Neural progenitor cell (in vitro differentiated cells): Measurements from ENCODE around the gene SMYD3. TPM values are rescaled to one million over a fixed set of nuclear protein-coding genes. Genes with fewer than 3 reads are reported as not detected.

Experiments used
- DNase-seq: peaks from one replicate; pipeline ENCODE4 v3.0.0-alpha.2; 2016; ENCODE audit warnings: low spot score
- H2AFZ ChIP-seq: fragments of 200-600 bp; sonication (generic); replicated peaks from 2 replicates; pipeline ENCODE4 v1.6.1; 2016; ENCODE audit warnings: antibody characterized with exemption
- H3F3A ChIP-seq: fragments of 200-600 bp; sonication (generic); 2 replicates; pipeline ENCODE4 v1.6.1; 2016; ENCODE audit warnings: antibody characterized with exemption, low read depth
- H3K27ac ChIP-seq: fragments of 200-600 bp; sonication (generic); 2 replicates; pipeline ENCODE4 v1.5.1; 2016; ENCODE audit warnings: mild to moderate bottlenecking
- H3K27me3 ChIP-seq: fragments of 200-600 bp; sonication (generic); 2 replicates; pipeline ENCODE4 v1.6.1; 2016; ENCODE audit warnings: mild to moderate bottlenecking, moderate library complexity
- H3K36me3 ChIP-seq: fragments of 200-600 bp; sonication (generic); 2 replicates; pipeline ENCODE4 v1.5.1; 2016
- H3K4me1 ChIP-seq: fragments of 200-600 bp; sonication (generic); 2 replicates; pipeline ENCODE4 v1.6.1; 2016; ENCODE audit warnings: mixed run types
- H3K4me2 ChIP-seq: fragments of 200-600 bp; sonication (generic); 2 replicates; pipeline ENCODE4 v1.6.1; 2016
- H3K4me3 ChIP-seq: fragments of 200-600 bp; sonication (generic); 2 replicates; pipeline ENCODE4 v1.5.1; 2016
- H3K79me2 ChIP-seq: fragments of 200-600 bp; sonication (generic); 2 replicates; pipeline ENCODE4 v1.6.1; 2016; ENCODE audit warnings: low read depth
- H3K9ac ChIP-seq: fragments of 200-600 bp; sonication (generic); 2 replicates; pipeline ENCODE4 v1.6.1; 2016
- H3K9me3 ChIP-seq: fragments of 200-600 bp; sonication (generic); 2 replicates; pipeline ENCODE4 v1.5.1; 2016; ENCODE audit warnings: low read depth
- H4K20me1 ChIP-seq: fragments of 200-600 bp; sonication (generic); 2 replicates; pipeline ENCODE4 v1.6.1; 2016; ENCODE audit warnings: low read depth
- H3K27ac Mint-ChIP-seq: 3 replicates; pipeline ENCODE4 v1.8.0; 2021; ENCODE audit warnings: mixed read lengths
- H3K27me3 Mint-ChIP-seq: 2 replicates; pipeline ENCODE4 v1.8.0; 2022; ENCODE audit warnings: low read depth, mild to moderate bottlenecking, inconsistent platforms, moderate library complexity, mixed read lengths; ENCODE audit not compliant: insufficient read depth
- H3K36me3 Mint-ChIP-seq: 3 replicates; pipeline ENCODE4 v1.8.0; 2021; ENCODE audit warnings: mixed read lengths
- H3K4me1 Mint-ChIP-seq: 3 replicates; pipeline ENCODE4 v1.8.0; 2021; ENCODE audit warnings: mixed read lengths
- H3K4me3 Mint-ChIP-seq: 3 replicates; pipeline ENCODE4 v1.8.0; 2021; ENCODE audit warnings: mild to moderate bottlenecking, moderate library complexity, mixed read lengths
- H3K9me3 Mint-ChIP-seq: 3 replicates; pipeline ENCODE4 v1.8.0; 2020; ENCODE audit warnings: mixed read lengths
- CTCF ChIP-seq: fragments of 200-600 bp; sonication (generic); IDR thresholded peaks from 2 replicates; pipeline ENCODE4 v1.5.1; 2017; ENCODE audit warnings: antibody characterized with exemption, mild to moderate bottlenecking
- EZH2 ChIP-seq: fragments of 200-600 bp; sonication (generic); IDR thresholded peaks from 2 replicates; pipeline ENCODE4 v1.6.1; 2017; ENCODE audit warnings: antibody characterized with exemption, mild to moderate bottlenecking, moderate library complexity
- EZH2phosphoT487 ChIP-seq: fragments of 200-600 bp; sonication (generic); IDR thresholded peaks from 2 replicates; pipeline ENCODE4 v1.6.1; 2017; ENCODE audit warnings: antibody characterized with exemption
- total RNA-seq: library from RNA; depleted of rRNA; stranded (reverse); fragments of >200 nt; gene quantifications from 2 replicates; pipeline ENCODE4 v1.2.3, GENCODE V29; 2015; ENCODE audit warnings: low replicate concordance

The SMYD3 gene
- total RNA-seq, 1 donor from 2014 or later: 43.2 TPM

DNA sequence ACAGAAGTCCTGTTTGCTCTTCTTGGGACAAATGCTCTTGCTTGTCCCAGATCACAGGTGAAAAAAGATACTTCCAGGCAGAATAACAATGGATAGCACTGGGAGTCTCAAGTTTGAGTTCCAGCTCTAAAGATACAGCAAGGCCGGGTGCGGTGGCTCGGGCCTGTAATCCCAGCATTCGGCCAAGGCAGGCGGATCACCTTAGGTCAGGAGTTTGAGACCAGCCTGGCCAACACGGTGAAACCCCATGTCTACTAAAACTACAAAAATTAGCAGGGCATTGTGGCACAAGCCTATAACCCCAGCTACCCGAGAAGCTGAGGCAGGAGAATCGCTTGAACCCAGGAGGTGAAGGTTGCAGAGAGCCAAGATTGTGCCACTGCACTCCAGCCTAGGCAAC lies 337.6 kb downstream of the SMYD3 start:
- peaks cover 2% of the 10 kb centered on the region for H3K27me3 Mint-ChIP-seq
- no peaks in the 10 kb centered on the region for H3K9me3 Mint-ChIP-seq
- Histone ChIP-seq H2AFZ (no peak overlapping the region), H3K27ac (no peak overlapping the region), H3K9ac (no peak overlapping the region), H3K4me2 (no peak overlapping the region), H3K36me3 (no peaks in the 10 kb centered on the region), H3K4me1 (no peaks in the 10 kb centered on the region), H3K79me2 (no peaks in the 10 kb centered on the region), H4K20me1 (no peaks in the 10 kb centered on the region), H3K9me3 (no peaks in the 10 kb centered on the region), H3K4me3 (no peak overlapping the region), H3F3A (no peaks in the 10 kb centered on the region), H3K27me3 (no peaks in the 10 kb centered on the region)
- TF ChIP-seq EZH2phosphoT487 (no peak), CTCF (no peak), EZH2 (no peak)
- peaks cover 9% of the 10 kb centered on the region for H3K4me1 Mint-ChIP-seq
- H3K36me3 Mint-ChIP-seq: no peaks in the 10 kb centered on the region
- no peak overlapping the region for H3K4me3 Mint-ChIP-seq
- DNase-seq: no peak
- no peak overlapping the region for H3K27ac Mint-ChIP-seq

- TF ChIP-seq EZH2phosphoT487 (no peak), EZH2 (no peak), CTCF (no peak)
- Histone ChIP-seq H3K4me3 (no peak overlapping the region), H3K36me3 (no peaks in the 10 kb centered on the region), H2AFZ (no peak overlapping the region), H4K20me1 (no peaks in the 10 kb centered on the region), H3K79me2 (no peaks in the 10 kb centered on the region), H3K4me1 (no peaks in the 10 kb centered on the region), H3K9me3 (no peaks in the 10 kb centered on the region), H3F3A (no peaks in the 10 kb centered on the region), H3K9ac (no peak overlapping the region), H3K4me2 (no peak overlapping the region), H3K27ac (no peak overlapping the region), H3K27me3 (no peaks in the 10 kb centered on the region)
- H3K4me3 Mint-ChIP-seq: no peak overlapping the region
- peaks cover 2% of the 10 kb centered on the region for H3K27me3 Mint-ChIP-seq
- no peaks in the 10 kb centered on the region for H3K36me3 Mint-ChIP-seq
- peaks cover 9% of the 10 kb centered on the region for H3K4me1 Mint-ChIP-seq
- no peak overlapping the region for H3K27ac Mint-ChIP-seq
- H3K9me3 Mint-ChIP-seq: no peaks in the 10 kb centered on the region
- no peak for DNase-seq
Measured at GRCh38 chr1:246169019-246169418, 338.1 kb downstream of the SMYD3 start.

GRCh38 chr1:246166841-246167240 lies 340.2 kb downstream of the SMYD3 start:
- H3K9me3 Mint-ChIP-seq: no peaks in the 10 kb centered on the region
- H3K27me3 Mint-ChIP-seq: no peaks in the 10 kb centered on the region
- H3K27ac Mint-ChIP-seq: no peak overlapping the region

More at GRCh38 chr1:246166841-246167240, 340.2 kb downstream of the SMYD3 start:
- Histone ChIP-seq H3K4me2 (no peak overlapping the region), H3K27me3 (no peaks in the 10 kb centered on the region), H3K9ac (no peak overlapping the region), H3K4me1 (no peaks in the 10 kb centered on the region), H4K20me1 (no peaks in the 10 kb centered on the region), H2AFZ (no peak overlapping the region), H3K79me2 (no peaks in the 10 kb centered on the region), H3F3A (no peaks in the 10 kb centered on the region), H3K36me3 (no peaks in the 10 kb centered on the region), H3K9me3 (no peaks in the 10 kb centered on the region), H3K4me3 (no peak overlapping the region), H3K27ac (no peak overlapping the region)
- no peak for TF ChIP-seq EZH2
- TF ChIP-seq CTCF: no peak
- no peak for TF ChIP-seq EZH2phosphoT487
- Mint-ChIP-seq H3K4me3 (no peak overlapping the region), H3K36me3 (no peaks in the 10 kb centered on the region), H3K4me1 (peaks cover 9% of the 10 kb centered on the region)
- DNase-seq: no peak
